Measurements from ENCODE around the gene SH3TC1.

SH3TC1 gene

GRCh38 chr4:8158710-8159536, 40.2 kb upstream of the SH3TC1 start, which contains the start of gene ABLIM2:
TSS of gene ABLIM2 (minus strand) at chr4:8158813. CDS start at chr4:8158689, 124 bp downstream.
- peak; percentile 98 for DNase-seq (ENCODE audit: low read depth)

GRCh38 chr4:8159537-8160232, 39.4 kb upstream of the SH3TC1 start:
- no peak for DNase-seq (ENCODE audit: low read depth)
- TF ChIP-seq CTCF (IDR thresholded peaks at IDR 0.05; ENCODE audit: insufficient read depth, low read depth, low read length, missing control alignments): no peak

More at GRCh38 chr4:8158710-8159536, 40.2 kb upstream of the SH3TC1 start, which contains the start of gene ABLIM2:
- no peak for TF ChIP-seq CTCF (IDR thresholded peaks at IDR 0.05; ENCODE audit: insufficient read depth, low read depth, low read length, missing control alignments)
- H3K4me3 ChIP-seq (ENCODE audit: low read length): peak within 1 kb of the TSS; percentile 89

GRCh38 chr4:8160233-8160560, 38.9 kb upstream of the SH3TC1 start:
- no peak for TF ChIP-seq CTCF (IDR thresholded peaks at IDR 0.05; ENCODE audit: insufficient read depth, low read depth, low read length, missing control alignments)
- DNase-seq (ENCODE audit: low read depth): no peak
- no peak overlapping the region for H3K4me3 ChIP-seq (ENCODE audit: low read length)

More at GRCh38 chr4:8159537-8160232, 39.4 kb upstream of the SH3TC1 start:
- H3K4me3 ChIP-seq (ENCODE audit: low read length): peak overlapping the region; percentile 89

- DNase-seq (ENCODE audit: low read depth): no peak
- no peak for TF ChIP-seq CTCF (IDR thresholded peaks at IDR 0.05; ENCODE audit: insufficient read depth, low read depth, low read length, missing control alignments)
Observed at GRCh38 chr4:8160572-8160971, 38.5 kb upstream of the SH3TC1 start.

GRCh38 chr4:8162625-8163024, 36.5 kb upstream of the SH3TC1 start:
- H3K4me3 ChIP-seq (ENCODE audit: low read length): no peak overlapping the region
- peak; percentile 33 for DNase-seq (ENCODE audit: low read depth)
- no peak for TF ChIP-seq CTCF (IDR thresholded peaks at IDR 0.05; ENCODE audit: insufficient read depth, low read depth, low read length, missing control alignments)

More at GRCh38 chr4:8160572-8160971, 38.5 kb upstream of the SH3TC1 start:
- no peak overlapping the region for H3K4me3 ChIP-seq (ENCODE audit: low read length)

GRCh38 chr4:8163026-8163425, 36.1 kb upstream of the SH3TC1 start:
- TF ChIP-seq CTCF (IDR thresholded peaks at IDR 0.05; ENCODE audit: insufficient read depth, low read depth, low read length, missing control alignments): no peak
- DNase-seq (ENCODE audit: low read depth): no peak
- H3K4me3 ChIP-seq (ENCODE audit: low read length): no peak overlapping the region

Measured in epithelial cell of esophagus (primary cell).